Stimulated activated memory B cell treated with anti-CD40 and anti-IgM and Interleukin-4, amounts not matched to agents 10 μg/mL and 1 μg/mL and 100 μg/mL, for 72 hours (primary cell): ENCODE measurements around the gene TUBGCP6.

ENCODE experiments used
- ATAC-seq: fragments of 150-1000 bp; cut with Tn5 transposase; 2 replicates; pipeline ENCODE4 v1.10.0; 2021
- H3K27ac Mint-ChIP-seq: one replicate; pipeline ENCODE4 v1.8.0; 2022; ENCODE audit warnings: mild to moderate bottlenecking, mixed read lengths
- H3K27me3 Mint-ChIP-seq: one replicate; pipeline ENCODE4 v1.8.0; 2022; ENCODE audit warnings: mixed read lengths
- H3K36me3 Mint-ChIP-seq: one replicate; pipeline ENCODE4 v1.8.0; 2022; ENCODE audit warnings: mixed read lengths
- H3K4me1 Mint-ChIP-seq: one replicate; pipeline ENCODE4 v1.8.0; 2022; ENCODE audit warnings: mixed read lengths
- H3K4me3 Mint-ChIP-seq: one replicate; pipeline ENCODE4 v1.8.0; 2022; ENCODE audit warnings: mild to moderate bottlenecking, moderate library complexity, mixed read lengths
- H3K9me3 Mint-ChIP-seq: one replicate; pipeline ENCODE4 v1.8.0; 2022; ENCODE audit warnings: mixed read lengths

The TUBGCP6 gene

GRCh38 chr22:50186181-50186714 lies 58.6 kb downstream of the TUBGCP6 start:
- peaks cover 63% of the 10 kb centered on the region for H3K4me1 Mint-ChIP-seq
- H3K4me3 Mint-ChIP-seq = peak overlapping the region; percentile 86
- peaks cover 5% of the 10 kb centered on the region for H3K36me3 Mint-ChIP-seq
- peaks cover 25% of the 10 kb centered on the region for H3K27me3 Mint-ChIP-seq
- H3K27ac Mint-ChIP-seq = peak overlapping the region; percentile 88
- no peak for ATAC-seq
- no peaks in the 10 kb centered on the region for H3K9me3 Mint-ChIP-seq

- peak within 1 kb of the TSS; percentile 89 for H3K27ac Mint-ChIP-seq
- peak; percentile 77 for ATAC-seq
- H3K27me3 Mint-ChIP-seq = peaks cover 32% of the 10 kb centered on the region
- H3K36me3 Mint-ChIP-seq = peaks cover 5% of the 10 kb centered on the region
- peaks cover 58% of the 10 kb centered on the region for H3K4me1 Mint-ChIP-seq
- peak within 1 kb of the TSS; percentile 89 for H3K4me3 Mint-ChIP-seq
- H3K9me3 Mint-ChIP-seq = no peaks in the 10 kb centered on the region
These were observed 59.3 kb downstream of the TUBGCP6 start, which contains the start of gene TRABD for GRCh38 chr22:50185375-50186087. Gene TRABD, plus strand, starts transcription at chr22:50185913. Its CDS starts 7,148 bp downstream, at chr22:50193061.

GRCh38 chr22:50184902-50185374 lies 59.9 kb downstream of the TUBGCP6 start:
- peak overlapping the region; percentile 89 for H3K4me3 Mint-ChIP-seq
- H3K27me3 Mint-ChIP-seq = peaks cover 38% of the 10 kb centered on the region
- peaks cover 58% of the 10 kb centered on the region for H3K4me1 Mint-ChIP-seq
- peaks cover 5% of the 10 kb centered on the region for H3K36me3 Mint-ChIP-seq
- peak; percentile 20 for ATAC-seq
- H3K27ac Mint-ChIP-seq = peak overlapping the region; percentile 89
- no peaks in the 10 kb centered on the region for H3K9me3 Mint-ChIP-seq

GRCh38 chr22:50184004-50184901 lies 60.6 kb downstream of the TUBGCP6 start:
- peaks cover 5% of the 10 kb centered on the region for H3K36me3 Mint-ChIP-seq
- H3K4me3 Mint-ChIP-seq = peak overlapping the region; percentile 89
- ATAC-seq = no peak
- no peaks in the 10 kb centered on the region for H3K9me3 Mint-ChIP-seq
- H3K27ac Mint-ChIP-seq = peak overlapping the region; percentile 89
- H3K27me3 Mint-ChIP-seq = peaks cover 45% of the 10 kb centered on the region
- H3K4me1 Mint-ChIP-seq = peaks cover 58% of the 10 kb centered on the region

GRCh38 chr22:50183141-50183971 lies 61.5 kb downstream of the TUBGCP6 start:
- Mint-ChIP-seq H3K36me3 (peaks cover 5% of the 10 kb centered on the region), H3K4me1 (peaks cover 50% of the 10 kb centered on the region), H3K27me3 (peaks cover 49% of the 10 kb centered on the region), H3K27ac (no peak overlapping the region), H3K4me3 (peak overlapping the region; percentile 37), H3K9me3 (no peaks in the 10 kb centered on the region)
- ATAC-seq = no peak

GRCh38 chr22:50182176-50183081 lies 62.4 kb downstream of the TUBGCP6 start:
- H3K27me3 Mint-ChIP-seq = peaks cover 50% of the 10 kb centered on the region
- ATAC-seq = no peak
- H3K9me3 Mint-ChIP-seq = no peaks in the 10 kb centered on the region
- no peak overlapping the region for H3K4me3 Mint-ChIP-seq
- no peak overlapping the region for H3K27ac Mint-ChIP-seq
- H3K36me3 Mint-ChIP-seq = peaks cover 2% of the 10 kb centered on the region
- peaks cover 43% of the 10 kb centered on the region for H3K4me1 Mint-ChIP-seq

GRCh38 chr22:50180727-50181521 lies 63.9 kb downstream of the TUBGCP6 start:
- Mint-ChIP-seq H3K4me3 (no peak overlapping the region), H3K4me1 (peaks cover 48% of the 10 kb centered on the region), H3K27me3 (peaks cover 58% of the 10 kb centered on the region), H3K27ac (no peak overlapping the region), H3K36me3 (no peaks in the 10 kb centered on the region), H3K9me3 (no peaks in the 10 kb centered on the region)
- ATAC-seq = no peak

- no peak overlapping the region for H3K4me3 Mint-ChIP-seq
- H3K4me1 Mint-ChIP-seq = peaks cover 50% of the 10 kb centered on the region
- no peaks in the 10 kb centered on the region for H3K9me3 Mint-ChIP-seq
- no peak for ATAC-seq
- H3K36me3 Mint-ChIP-seq = no peaks in the 10 kb centered on the region
- no peak overlapping the region for H3K27ac Mint-ChIP-seq
- H3K27me3 Mint-ChIP-seq = peaks cover 58% of the 10 kb centered on the region
These were observed 64.7 kb downstream of the TUBGCP6 start for GRCh38 chr22:50179937-50180726.

GRCh38 chr22:50178871-50179869 lies 65.7 kb downstream of the TUBGCP6 start:
- Mint-ChIP-seq H3K4me3 (no peak overlapping the region), H3K4me1 (peaks cover 45% of the 10 kb centered on the region), H3K9me3 (no peaks in the 10 kb centered on the region), H3K27ac (no peak overlapping the region), H3K36me3 (no peaks in the 10 kb centered on the region), H3K27me3 (peaks cover 50% of the 10 kb centered on the region)
- no peak for ATAC-seq

- Mint-ChIP-seq H3K27ac (no peak overlapping the region), H3K4me1 (peaks cover 46% of the 10 kb centered on the region), H3K9me3 (no peaks in the 10 kb centered on the region), H3K4me3 (no peak overlapping the region), H3K36me3 (no peaks in the 10 kb centered on the region), H3K27me3 (peaks cover 43% of the 10 kb centered on the region)
- ATAC-seq = no peak
These were observed 66.4 kb downstream of the TUBGCP6 start for GRCh38 chr22:50178471-50178864.

GRCh38 chr22:50177537-50178470 lies 67.0 kb downstream of the TUBGCP6 start:
- Mint-ChIP-seq H3K9me3 (no peaks in the 10 kb centered on the region), H3K4me3 (peak overlapping the region; percentile 23), H3K36me3 (no peaks in the 10 kb centered on the region), H3K27me3 (peaks cover 38% of the 10 kb centered on the region), H3K4me1 (peaks cover 50% of the 10 kb centered on the region), H3K27ac (no peak overlapping the region)
- ATAC-seq = no peak
